Neural progenitor cell (in vitro differentiated cells): Measurements from ENCODE around the gene IQCH.

Experiments used
- CTCF ChIP-seq: fragments of 200-600 bp; sonication (generic); IDR thresholded peaks from 2 replicates; pipeline ENCODE4 v1.5.1; 2017; ENCODE audit warnings: antibody characterized with exemption, mild to moderate bottlenecking
- EZH2 ChIP-seq: fragments of 200-600 bp; sonication (generic); IDR thresholded peaks from 2 replicates; pipeline ENCODE4 v1.6.1; 2017; ENCODE audit warnings: antibody characterized with exemption, mild to moderate bottlenecking, moderate library complexity
- EZH2phosphoT487 ChIP-seq: fragments of 200-600 bp; sonication (generic); IDR thresholded peaks from 2 replicates; pipeline ENCODE4 v1.6.1; 2017; ENCODE audit warnings: antibody characterized with exemption

GRCh38 chr15:67230504-67230903 is 24.1 kb upstream of the IQCH start:
- TF ChIP-seq EZH2phosphoT487 (no peak), CTCF (no peak), EZH2 (no peak)
